ENCODE measurements around the gene NCMAP.

DNA sequence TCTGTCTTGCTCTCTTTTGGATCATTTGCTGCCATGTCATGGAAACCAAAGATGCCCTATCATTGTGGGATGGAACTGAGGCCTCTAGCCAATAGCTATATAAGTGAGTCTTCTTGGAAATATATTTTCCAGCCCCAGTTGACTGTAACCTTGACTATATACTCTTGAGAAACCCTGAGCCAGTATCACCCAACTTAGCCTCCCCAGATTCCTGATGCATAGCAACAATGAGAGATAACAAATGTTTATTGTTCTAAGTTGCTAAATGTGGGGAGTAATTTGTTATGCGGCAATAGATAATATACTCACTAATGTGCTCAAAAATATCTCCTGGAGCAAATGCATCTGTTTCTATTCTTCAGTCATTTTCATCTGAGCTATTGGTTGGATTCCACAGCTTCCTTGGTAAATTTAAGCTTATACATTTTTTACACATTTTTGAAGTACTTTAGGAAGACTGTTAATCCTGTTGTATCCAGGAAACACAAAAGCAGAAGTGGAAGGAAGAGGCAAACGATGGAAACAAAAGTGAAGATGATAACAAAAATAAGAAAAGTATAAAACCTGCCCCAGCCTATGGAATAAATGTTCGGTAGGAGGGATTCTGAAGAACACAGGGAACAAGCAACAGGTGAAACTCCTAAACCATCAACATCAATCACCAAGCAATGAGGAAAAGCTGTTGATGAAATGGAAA is 80.9 kb downstream of the NCMAP start:
- TF ChIP-seq, protein P1, sequence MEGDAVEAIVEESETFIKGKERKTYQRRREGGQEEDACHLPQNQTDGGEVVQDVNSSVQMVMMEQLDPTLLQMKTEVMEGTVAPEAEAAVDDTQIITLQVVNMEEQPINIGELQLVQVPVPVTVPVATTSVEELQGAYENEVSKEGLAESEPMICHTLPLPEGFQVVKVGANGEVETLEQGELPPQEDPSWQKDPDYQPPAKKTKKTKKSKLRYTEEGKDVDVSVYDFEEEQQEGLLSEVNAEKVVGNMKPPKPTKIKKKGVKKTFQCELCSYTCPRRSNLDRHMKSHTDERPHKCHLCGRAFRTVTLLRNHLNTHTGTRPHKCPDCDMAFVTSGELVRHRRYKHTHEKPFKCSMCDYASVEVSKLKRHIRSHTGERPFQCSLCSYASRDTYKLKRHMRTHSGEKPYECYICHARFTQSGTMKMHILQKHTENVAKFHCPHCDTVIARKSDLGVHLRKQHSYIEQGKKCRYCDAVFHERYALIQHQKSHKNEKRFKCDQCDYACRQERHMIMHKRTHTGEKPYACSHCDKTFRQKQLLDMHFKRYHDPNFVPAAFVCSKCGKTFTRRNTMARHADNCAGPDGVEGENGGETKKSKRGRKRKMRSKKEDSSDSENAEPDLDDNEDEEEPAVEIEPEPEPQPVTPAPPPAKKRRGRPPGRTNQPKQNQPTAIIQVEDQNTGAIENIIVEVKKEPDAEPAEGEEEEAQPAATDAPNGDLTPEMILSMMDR (IDR thresholded peaks at IDR 0.05) = no peak
- no peak for TF ChIP-seq ZFX (IDR thresholded peaks at IDR 0.05; ENCODE audit: borderline replicate concordance)
